K562 (cell line): Measurements from ENCODE around the gene UBE2J2. TPM values are rescaled to one million over a fixed set of nuclear protein-coding genes. Genes with fewer than 3 reads are reported as not detected.

ENCODE experiments used
- ATAC-seq: fragments of 200-7000 bp; cut with Tn5 transposase; 3 replicates; pipeline ENCODE4 v1.9.1; 2020; ENCODE audit warnings: moderate library complexity
- BruUV-seq: library from RNA; stranded (reverse); fragments of 400-500 nt; replicated peaks from 2 replicates; lab custom pipeline; 2021; lab: Mats Ljungman, UMichigan
- CTCF ChIA-PET: fragments of 300-600 bp; formaldehyde crosslinking; extraction: SDS; loops from one replicate; lab custom pipeline; 2021; ENCODE audit warnings: low intra/inter-chr PET ratio; lab: Yijun Ruan, JAX
- POLR2A ChIA-PET: fragments of 300-600, 350-650 bp; sonication (Branson Sonifier 250); formaldehyde crosslinking; extraction: SDS; loops from one replicate; lab custom pipeline; 2021; ENCODE audit warnings: antibody characterized with exemption, inconsistent platforms; lab: Yijun Ruan, JAX
- DNase-seq, 4 experiments: peaks; one replicate each; pipeline versions ENCODE4 v3.0.0 to v3.0.0-alpha.2; 2011 to 2018; ENCODE audit warnings: low spot score in 3 of 4, mixed read lengths in 3 of 4; ENCODE audit errors: extremely low read depth in 1 of 4
- FAIRE-seq: peaks from 2 replicates; lab custom pipeline; 2011; peaks lifted over from hg19 to GRCh38; lab: Jason Lieb, UNC
- H2AFZ ChIP-seq: 2 replicates; pipeline ENCODE4 v1.6.0; 2011; ENCODE audit warnings: low read depth, low read length, control low read depth, inconsistent platforms
- H3K27ac ChIP-seq: fragments of 200-600 bp; 3 replicates; pipeline ENCODE4 v1.8.0; 2011; ENCODE audit warnings: low read depth, mild to moderate bottlenecking, control low read depth, inconsistent platforms, low read length, moderate library complexity, mixed read lengths; ENCODE audit errors: extremely low read depth
- H3K27me3 ChIP-seq, 2 experiments: fragments of 300-600 bp in 1 of 2; 2 replicates in 1 of 2; 3 replicates in 1 of 2; pipeline versions ENCODE4 v1.6.0 to v1.8.0; 2011; ENCODE audit warnings: inconsistent platforms in 2 of 2, low read length in 2 of 2, mild to moderate bottlenecking in 1 of 2, mixed read lengths in 1 of 2, moderate library complexity in 1 of 2; ENCODE audit not compliant: control insufficient read depth in 2 of 2, insufficient read depth in 2 of 2
- H3K36me3 ChIP-seq: fragments of 300-600 bp; 3 replicates; pipeline ENCODE4 v1.8.0; 2011; ENCODE audit warnings: mild to moderate bottlenecking, low read length, inconsistent platforms; ENCODE audit not compliant: control insufficient read depth, insufficient read depth
- H3K4me1 ChIP-seq, 2 experiments: fragments of 200-600 bp in 1 of 2; replicated peaks in 1 of 2; 2 replicates in 1 of 2; 3 replicates in 1 of 2; pipeline versions ENCODE4 v1.5.1 to v1.8.0; 2011; ENCODE audit warnings: inconsistent platforms in 2 of 2, low read length in 2 of 2, mild to moderate bottlenecking in 1 of 2, mixed read lengths in 1 of 2, moderate library complexity in 1 of 2; ENCODE audit not compliant: control insufficient read depth in 2 of 2, insufficient read depth in 2 of 2
- H3K4me2 ChIP-seq: 2 replicates; pipeline ENCODE4 v1.6.1; 2011; ENCODE audit warnings: low read length, control low read depth, inconsistent platforms, mixed read lengths; ENCODE audit not compliant: insufficient read depth
- H3K4me3 ChIP-seq: fragments of 200-600 bp; sonication (generic), shearing (Covaris generic); 2 replicates; pipeline ENCODE4 v1.5.1; 2016; ENCODE audit warnings: control low read depth, inconsistent platforms
- H3K79me2 ChIP-seq: fragments of 200-600 bp; 3 replicates; pipeline ENCODE4 v1.8.0; 2011; ENCODE audit warnings: low read length, inconsistent platforms; ENCODE audit not compliant: control insufficient read depth, insufficient read depth
- H3K9ac ChIP-seq, 2 experiments: 2 replicates each; pipeline versions ENCODE4 v1.6.0 to v1.6.1; 2011; ENCODE audit warnings: low read depth in 2 of 2, low read length in 2 of 2, control low read depth in 1 of 2, inconsistent platforms in 1 of 2, mild to moderate bottlenecking in 1 of 2, mixed read lengths in 1 of 2; ENCODE audit not compliant: insufficient read depth in 1 of 2
- H3K9me1 ChIP-seq: one replicate; pipeline ENCODE4 v1.6.0; 2011; ENCODE audit warnings: inconsistent platforms, mild to moderate bottlenecking, low read length, moderate library complexity; ENCODE audit not compliant: control insufficient read depth, insufficient read depth
- H3K9me3 ChIP-seq: replicated peaks from 2 replicates; pipeline ENCODE4 v1.5.1; 2011; ENCODE audit warnings: low read depth, low read length, inconsistent platforms; ENCODE audit not compliant: control insufficient read depth, insufficient read depth
- H4K20me1 ChIP-seq: replicated peaks from 2 replicates; pipeline ENCODE4 v1.6.1; 2011; ENCODE audit warnings: low read length, inconsistent platforms, mixed read lengths; ENCODE audit not compliant: control insufficient read depth, insufficient read depth
- E2F5 ChIP-seq: sonication (generic); formaldehyde crosslinking; IDR thresholded peaks from 2 replicates; pipeline ENCODE4 v1.8.0; 2022; ENCODE audit warnings: mild to moderate bottlenecking, missing genetic modification reagents
- HBP1 ChIP-seq: fragments of 450-650 bp; formaldehyde crosslinking; IDR thresholded peaks from 2 replicates; pipeline ENCODE4 v1.4.0; 2022; ENCODE audit warnings: missing genetic modification characterization
- HMGN3 ChIP-seq: IDR thresholded peaks from 2 replicates; pipeline ENCODE4 v1.6.1; 2011; ENCODE audit warnings: borderline replicate concordance, low read depth, mild to moderate bottlenecking, mixed read lengths, low read length; ENCODE audit not compliant: insufficient read length; ENCODE audit errors: extremely low read depth
- NRF1 ChIP-seq, 2 experiments: fragments of 450-650 bp; IDR thresholded peaks in 1 of 2; conservative IDR thresholded peaks in 1 of 2; 2 replicates each; pipeline ENCODE4 v1.6.1; 2014; ENCODE audit warnings: mild to moderate bottlenecking in 2 of 2
- POLR2G ChIP-seq: fragments of 200-400 bp; formaldehyde crosslinking; IDR thresholded peaks from 2 replicates; pipeline ENCODE4 v1.6.1; 2017; ENCODE audit warnings: low read depth, mild to moderate bottlenecking, antibody characterized with exemption, low read length, moderate library complexity
- RBFOX2 ChIP-seq: fragments of 200-400 bp; formaldehyde crosslinking; IDR thresholded peaks from 2 replicates; pipeline ENCODE4 v1.6.1; 2017; ENCODE audit warnings: low read depth, mild to moderate bottlenecking, low read length, moderate library complexity
- RBM22 ChIP-seq: fragments of 200-400 bp; formaldehyde crosslinking; IDR thresholded peaks from 2 replicates; pipeline ENCODE4 v1.6.1; 2018; ENCODE audit warnings: low read length, low read depth; ENCODE audit not compliant: poor library complexity, severe bottlenecking
- ZNF253 ChIP-seq: fragments of 250-450 bp; sonication (Bioruptor Pico); conservative IDR thresholded peaks from 2 replicates; pipeline ENCODE4 v1.6.1; 2021; ENCODE audit warnings: mild to moderate bottlenecking
- ZNF592 ChIP-seq: fragments of 450-650 bp; IDR thresholded peaks from 2 replicates; pipeline ENCODE4 v1.6.1; 2017; ENCODE audit warnings: antibody characterized with exemption, mild to moderate bottlenecking
- WGBS: fragments of 100-300 bp; shearing (Covaris generic); methylation state at CpG from one replicate; pipeline ENCODE4 v1.1.6; 2016; ENCODE audit warnings: low coverage, mixed read lengths; ENCODE audit not compliant: insufficient coverage; ENCODE audit errors: missing lambda C conversion rate; 5-methylcytosine and 5-hydroxymethylcytosine counted together
- in situ Hi-C: fragments of 300-500 bp; cut with MboI; formaldehyde crosslinking; loops from 4 replicates; pipeline ENCODE4 v1.15.0; 2018; ENCODE audit warnings: inconsistent platforms, mixed read lengths
- intact Hi-C: fragments of 100-400 bp; cut with micrococcal nuclease; formaldehyde crosslinking; loops from 2 replicates; pipeline ENCODE4 v1.14.2; 2022
- polyA plus RNA-seq, 8 experiments: library from polyadenylated mRNA; depleted of rRNA in 4 of 8; stranded (reverse) in 5 of 8; unstranded in 3 of 8; fragments of >200 nt; fragmentation: Nextera tagmentation in 2 of 8; fragmentation: Illumina TruSeq in 1 of 8; extraction: Ambion mirVana in 2 of 8; extraction: Trizol in 1 of 8; gene quantifications; 2 replicates each; pipeline versions ENCODE4 v1.2.1 to v1.2.3, GENCODE V29; 2011 to 2014; ENCODE audit warnings: inconsistent platforms in 1 of 8, missing spikeins in 1 of 8
- total RNA-seq, 7 experiments: library from RNA; depleted of rRNA in 6 of 7; stranded (reverse); fragments of >200 nt in 6 of 7; fragmentation: Illumina TruSeq in 2 of 7; extraction: Trizol in 2 of 7; gene quantifications; 2 replicates each; pipeline versions ENCODE4 v1.2.1 to v1.2.3, GENCODE V29; 2011 to 2021; ENCODE audit warnings: low replicate concordance in 1 of 7

Gene UBE2J2
- total and polyA plus RNA-seq, 9 of the 15 experiments (the other 6 are each of a cell fraction or from before 2014, with no cell fraction given), result 0.93 to 112 (median 75.5) TPM

- intact Hi-C loops, result loop anchor here (5.0 kb wide), 1 partner anchor 132 kb away; no protein-coding TSS in a partner anchor
These were observed 19.5 kb downstream of the UBE2J2 start for GRCh38 chr1:1253972-1254666.

GRCh38 chr1:1253314-1253713 lies 20.3 kb downstream of the UBE2J2 start:
- no peak overlapping the region for H3K9ac ChIP-seq
- peaks cover 0 to 41% of the 10 kb centered on the region in 2 experiments; a peak in 3 of 5 replicates for H3K4me1 ChIP-seq
- H3K9me3 ChIP-seq, result no peaks in the 10 kb centered on the region
- BruUV-seq, result no TSS peak
- H2AFZ ChIP-seq, result no peak overlapping the region
- no peak for ATAC-seq
- DNase-seq, result no peak
- in situ Hi-C loops, result no loop called here
- POLR2A ChIA-PET, result no interaction called here
- no peak overlapping the region for H3K27ac ChIP-seq
- no peaks in the 10 kb centered on the region for H3K9me1 ChIP-seq
- H3K27me3 ChIP-seq, result no peaks in the 10 kb centered on the region
- WGBS, result 94% methylated on average over 12 of the region's 12 CpGs
- no peak overlapping the region for H3K4me3 ChIP-seq
- H3K79me2 ChIP-seq, result no peaks in the 10 kb centered on the region
- H3K4me2 ChIP-seq, result no peak overlapping the region
- FAIRE-seq, result no peak
- CTCF ChIA-PET, result no interaction called here
- intact Hi-C loops, result loop anchor here (5.0 kb wide), 1 partner anchor 131 kb away; no protein-coding TSS in a partner anchor
- H4K20me1 ChIP-seq, result no peaks in the 10 kb centered on the region
- peaks cover 60% of the 10 kb centered on the region; the same call in 2 of the 3 replicates for H3K36me3 ChIP-seq
- TF ChIP-seq HBP1 (CRISPR knock-in tag) (no peak), ZNF592 (no peak), NRF1 (conservative IDR thresholded peaks at IDR 0.05 in 1 of 2, IDR thresholded peaks at IDR 0.05 in 1 of 2) (no peak), E2F5 (CRISPR knock-in tag) (no peak)

More at GRCh38 chr1:1253972-1254666, 19.5 kb downstream of the UBE2J2 start:
- BruUV-seq, result no TSS peak
- no peak for ATAC-seq
- peak; percentile 53 for TF ChIP-seq RBM22
- peak; percentile 26 for TF ChIP-seq HMGN3
- TF ChIP-seq ZNF253 (CRISPR knock-in tag), result no peak
- TF ChIP-seq POLR2G, result peak; percentile 51
- 0 out of 2 replicates have a peak, but pooled peaks have one; percentile 30 for TF ChIP-seq RBFOX2
- TF ChIP-seq, all 486 proteins: peak for 4
- Histone ChIP-seq H3K4me2 (no peak overlapping the region), H3K4me1 (peaks cover 0 to 49% of the 10 kb centered on the region in 2 experiments; a peak in 3 of 5 replicates), H3K36me3 (peaks cover 68% of the 10 kb centered on the region; the same call in 2 of the 3 replicates), H3K4me3 (no peak overlapping the region), H3K9me3 (no peaks in the 10 kb centered on the region), H3K27me3 (no peaks in the 10 kb centered on the region), H2AFZ (no peak overlapping the region), H3K9ac (no peak overlapping the region), H3K27ac (no peak overlapping the region), H3K79me2 (no peaks in the 10 kb centered on the region; the same call in 2 of the 3 replicates), H4K20me1 (no peaks in the 10 kb centered on the region; the same call in 1 of the 2 replicates), H3K9me1 (no peaks in the 10 kb centered on the region)
- FAIRE-seq (no peak), DNase-seq (no peak)
- POLR2A ChIA-PET, result interaction anchor here (1.7 kb wide), 1 partner anchor 23 kb away, joined by 4 read pairs; the partner anchor contains the start of genes B3GALT6 and SDF4
- in situ Hi-C loops, result no loop called here
- CTCF ChIA-PET, result no interaction called here
- 96% methylated on average over 47 of the region's 50 CpGs for WGBS
